HCEC 1CT (cell line): ENCODE measurements around the gene MRLN.
A peak's percentile ranks its signal among the peaks of the same experiment; 100 is the strongest.
"Not testable (repeated sequence)": the region's sequence is repeated elsewhere in the genome, so short reads cannot be mapped to it uniquely, and the experiment has no call there.

Source experiments
- DNase-seq: peaks from one replicate; pipeline ENCODE4 v3.0.0-alpha.2; 2017

Gene MRLN

GRCh38 chr10:59744762-59745161, 8.5 kb downstream of the MRLN start:
- not testable (repeated sequence) for DNase-seq

- not testable (repeated sequence) for DNase-seq
Observed at GRCh38 chr10:59744156-59744555, 9.1 kb downstream of the MRLN start.

- no peak for DNase-seq
Observed at GRCh38 chr10:59741583-59741982, 11.7 kb downstream of the MRLN start.

- no peak for DNase-seq
Observed at GRCh38 chr10:59741048-59741447, 12.2 kb downstream of the MRLN start.

- DNase-seq, result no peak
Observed at GRCh38 chr10:59736749-59737148, 16.5 kb downstream of the MRLN start.

GRCh38 chr10:59735296-59735695, 18.0 kb downstream of the MRLN start:
- no peak for DNase-seq

- DNase-seq, result no peak
Observed at GRCh38 chr10:59734014-59734462, 19.2 kb downstream of the MRLN start.

GRCh38 chr10:59733321-59734013, 19.8 kb downstream of the MRLN start:
- not testable (repeated sequence) for DNase-seq

GRCh38 chr10:59732849-59733248, 20.4 kb downstream of the MRLN start:
- not testable (repeated sequence) for DNase-seq

- DNase-seq, result not testable (repeated sequence)
Observed at GRCh38 chr10:59729167-59729566, 24.1 kb downstream of the MRLN start.

GRCh38 chr10:59724098-59724938, 28.9 kb downstream of the MRLN start:
- DNase-seq, result no peak

GRCh38 chr10:59720377-59720776, 32.9 kb downstream of the MRLN start:
- DNase-seq, result no peak

- no peak for DNase-seq
Observed at GRCh38 chr10:59719374-59719773, 33.9 kb downstream of the MRLN start.

GRCh38 chr10:59718257-59718656, 35.0 kb downstream of the MRLN start:
- no peak for DNase-seq

- no peak for DNase-seq
Observed at GRCh38 chr10:59713196-59713821, 39.9 kb downstream of the MRLN start.

- no peak for DNase-seq
Observed at GRCh38 chr10:59711871-59712494, 41.3 kb downstream of the MRLN start.

- peak; percentile 47 for DNase-seq
Observed at GRCh38 chr10:59709395-59710125, 43.7 kb downstream of the MRLN start, which contains the start of gene SLC16A9. TSS of gene SLC16A9 (minus strand) at chr10:59709850. CDS start at chr10:59684291, 25,559 bp downstream.

GRCh38 chr10:59708816-59709394, 44.4 kb downstream of the MRLN start:
- no peak for DNase-seq

GRCh38 chr10:59706851-59707797, 46.1 kb downstream of the MRLN start:
- no peak for DNase-seq

- no peak for DNase-seq
Observed at GRCh38 chr10:59705931-59706330, 47.3 kb downstream of the MRLN start.

GRCh38 chr10:59704630-59705029, 48.6 kb downstream of the MRLN start:
- DNase-seq, result no peak
